ENCODE data around the gene PARVA.

PARVA gene

DNA sequence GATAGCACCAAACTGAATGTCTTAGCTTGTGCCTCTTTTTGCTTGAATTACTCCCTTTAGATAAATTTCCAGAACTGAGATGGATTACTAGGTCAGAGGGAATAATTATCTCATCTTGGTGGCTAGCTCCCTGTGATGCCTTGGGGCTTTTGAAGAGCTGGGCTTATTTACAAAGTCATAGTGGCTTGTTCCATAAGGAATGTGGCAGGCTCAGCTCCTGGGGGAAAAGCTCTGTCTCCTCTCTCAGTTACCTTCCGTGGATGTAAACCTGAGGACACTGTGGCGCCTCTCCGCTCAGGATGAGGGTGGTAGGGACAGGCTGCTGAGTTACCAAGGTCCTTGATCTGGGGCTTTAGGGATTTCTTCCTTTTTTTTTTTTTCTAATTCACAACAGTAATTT lies 121.7 kb downstream of the PARVA start:
- DNase-seq (ENCODE audit: insufficient read length, low spot score) (no peak), FAIRE-seq (no peak)
- TF ChIP-seq POLR2A (IDR thresholded peaks at IDR 0.05; ENCODE audit: low read depth, low read length) (no peak), SPI1 (IDR thresholded peaks at IDR 0.05; ENCODE audit: low read depth, low read length) (no peak), POLR2AphosphoS5 (IDR thresholded peaks at IDR 0.05; ENCODE audit: low read depth, low read length) (no peak), TAF1 (IDR thresholded peaks at IDR 0.05; ENCODE audit: low read depth, low read length) (no peak), POU2F2 (IDR thresholded peaks at IDR 0.05; ENCODE audit: low read depth, low read length) (no peak), PAX5 (IDR thresholded peaks at IDR 0.05; ENCODE audit: insufficient read depth, low read length, severe bottlenecking) (no peak)

GRCh38 chr11:12502046-12502445 lies 124.7 kb downstream of the PARVA start:
- FAIRE-seq: no peak
- TF ChIP-seq POLR2AphosphoS5 (IDR thresholded peaks at IDR 0.05; ENCODE audit: low read depth, low read length) (no peak), POU2F2 (IDR thresholded peaks at IDR 0.05; ENCODE audit: low read depth, low read length) (no peak), SPI1 (IDR thresholded peaks at IDR 0.05; ENCODE audit: low read depth, low read length) (no peak), TAF1 (IDR thresholded peaks at IDR 0.05; ENCODE audit: low read depth, low read length) (no peak), POLR2A (IDR thresholded peaks at IDR 0.05; ENCODE audit: low read depth, low read length) (no peak), PAX5 (IDR thresholded peaks at IDR 0.05; ENCODE audit: insufficient read depth, low read length, severe bottlenecking) (no peak)

DNA sequence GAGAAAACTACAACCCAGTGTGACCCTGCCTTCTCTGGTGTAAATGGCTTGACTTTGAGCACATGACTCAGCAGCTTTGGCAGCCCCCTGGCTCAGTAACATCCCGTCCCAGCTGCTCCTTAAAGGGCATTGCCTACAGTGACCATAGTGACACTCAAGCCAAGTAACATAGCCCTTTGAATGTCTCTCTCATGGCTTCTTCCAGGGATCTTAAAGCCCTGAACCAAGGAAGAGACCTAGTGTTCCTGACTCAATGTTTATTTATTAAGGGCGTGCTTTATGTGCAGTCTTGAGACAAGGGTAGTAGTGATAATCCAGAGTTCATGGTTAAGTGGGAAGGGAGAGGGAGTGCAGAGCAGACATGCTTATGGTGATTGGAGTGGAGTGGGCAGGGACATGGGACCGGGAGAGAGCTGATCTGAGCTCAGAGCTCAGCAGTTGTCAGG lies 125.7 kb downstream of the PARVA start:
- no peak for DNase-seq (ENCODE audit: insufficient read length, low spot score)
- TF ChIP-seq TAF1 (IDR thresholded peaks at IDR 0.05; ENCODE audit: low read depth, low read length) (no peak), POU2F2 (IDR thresholded peaks at IDR 0.05; ENCODE audit: low read depth, low read length) (no peak), PAX5 (IDR thresholded peaks at IDR 0.05; ENCODE audit: insufficient read depth, low read length, severe bottlenecking) (no peak), POLR2A (IDR thresholded peaks at IDR 0.05; ENCODE audit: low read depth, low read length) (no peak), SPI1 (IDR thresholded peaks at IDR 0.05; ENCODE audit: low read depth, low read length) (no peak), POLR2AphosphoS5 (IDR thresholded peaks at IDR 0.05; ENCODE audit: low read depth, low read length) (no peak)
- FAIRE-seq: no peak

More at GRCh38 chr11:12502046-12502445, 124.7 kb downstream of the PARVA start:
- DNase-seq (ENCODE audit: insufficient read length, low spot score): no peak

- FAIRE-seq (no peak), DNase-seq (ENCODE audit: insufficient read length, low spot score) (no peak)
- TF ChIP-seq TAF1 (IDR thresholded peaks at IDR 0.05; ENCODE audit: low read depth, low read length): no peak
- no peak for TF ChIP-seq SPI1 (IDR thresholded peaks at IDR 0.05; ENCODE audit: low read depth, low read length)
- TF ChIP-seq POLR2A (IDR thresholded peaks at IDR 0.05; ENCODE audit: low read depth, low read length): no peak
- no peak for TF ChIP-seq POU2F2 (IDR thresholded peaks at IDR 0.05; ENCODE audit: low read depth, low read length)
Measured at GRCh38 chr11:12503886-12504285, 126.5 kb downstream of the PARVA start.

DNA sequence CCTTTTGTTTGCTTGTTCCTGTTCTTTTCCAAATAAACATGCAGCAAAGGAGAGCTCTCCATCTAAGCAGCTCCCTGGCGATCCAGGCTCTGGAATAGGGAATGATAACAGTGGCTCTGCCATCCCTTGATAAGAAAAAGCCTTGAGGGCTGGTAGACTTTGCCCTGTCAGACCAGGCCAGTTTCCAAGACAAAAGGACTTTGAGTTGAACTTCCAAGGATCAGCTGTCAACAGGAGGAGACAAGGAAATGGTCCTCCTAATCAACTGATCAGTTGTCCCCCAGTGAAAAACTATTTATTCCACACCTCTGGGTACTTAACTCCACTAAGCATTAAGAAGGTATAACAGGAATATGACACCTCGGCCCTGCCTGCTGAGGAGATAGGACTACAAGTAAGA lies 127.8 kb downstream of the PARVA start:
- no peak for DNase-seq (ENCODE audit: insufficient read length, low spot score)
- TF ChIP-seq POLR2AphosphoS5 (IDR thresholded peaks at IDR 0.05; ENCODE audit: low read depth, low read length): no peak
- FAIRE-seq: no peak

DNA sequence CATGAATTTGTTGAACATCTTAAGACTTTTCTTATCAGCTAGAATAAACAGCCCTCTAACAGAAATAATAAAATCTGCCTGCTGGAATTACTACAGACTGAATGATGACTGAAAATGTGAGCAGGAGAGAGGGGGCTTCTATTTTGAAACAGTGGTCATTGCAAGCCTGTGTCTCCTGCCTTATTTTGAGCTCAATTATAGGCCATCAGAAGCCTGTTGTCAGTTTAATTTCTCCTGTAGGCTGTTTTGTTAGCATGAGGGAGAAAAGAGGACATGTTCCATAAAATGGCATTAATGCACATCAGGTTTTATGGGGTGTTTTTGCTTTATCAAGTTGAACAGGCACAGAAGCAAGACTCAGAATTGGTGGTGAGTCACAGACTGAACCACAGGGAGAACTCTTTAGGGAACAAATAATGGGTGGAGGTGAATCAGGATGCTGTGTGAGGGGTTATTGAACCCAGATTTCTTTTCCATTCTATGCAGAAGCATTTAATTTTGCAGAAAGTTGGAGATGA lies 129.1 kb downstream of the PARVA start:
- TF ChIP-seq POU2F2 (IDR thresholded peaks at IDR 0.05; ENCODE audit: low read depth, low read length): no peak
- no peak for TF ChIP-seq POLR2AphosphoS5 (IDR thresholded peaks at IDR 0.05; ENCODE audit: low read depth, low read length)
- no peak for TF ChIP-seq PAX5 (IDR thresholded peaks at IDR 0.05; ENCODE audit: insufficient read depth, low read length, severe bottlenecking)
- no peak for TF ChIP-seq TAF1 (IDR thresholded peaks at IDR 0.05; ENCODE audit: low read depth, low read length)
- no peak for TF ChIP-seq SPI1 (IDR thresholded peaks at IDR 0.05; ENCODE audit: low read depth, low read length)
- no peak for TF ChIP-seq POLR2A (IDR thresholded peaks at IDR 0.05; ENCODE audit: low read depth, low read length)
- FAIRE-seq: no peak
- DNase-seq (ENCODE audit: insufficient read length, low spot score): no peak

DNA sequence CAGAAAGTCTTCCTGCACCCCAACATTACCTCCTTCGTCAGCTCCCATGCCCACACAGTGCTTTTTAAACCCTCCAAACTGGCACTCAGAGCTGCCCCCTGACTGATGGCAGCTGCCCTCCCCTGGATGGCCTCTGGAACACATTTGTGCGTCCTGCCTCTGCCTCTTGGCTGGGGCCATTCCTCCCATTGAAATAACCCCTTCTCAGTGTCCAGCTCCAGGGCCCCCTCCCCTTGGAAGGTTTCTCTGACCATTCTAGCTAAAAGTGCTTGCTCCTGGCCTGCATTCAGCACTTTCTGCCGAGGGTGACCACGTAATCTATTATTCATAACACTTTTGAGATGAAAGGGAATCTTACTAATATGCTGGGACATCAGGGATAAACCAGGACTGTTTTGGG lies 130.0 kb downstream of the PARVA start:
- DNase-seq (ENCODE audit: insufficient read length, low spot score) (no peak), FAIRE-seq (no peak)
- TF ChIP-seq TAF1 (IDR thresholded peaks at IDR 0.05; ENCODE audit: low read depth, low read length) (no peak), POU2F2 (IDR thresholded peaks at IDR 0.05; ENCODE audit: low read depth, low read length) (no peak), POLR2AphosphoS5 (IDR thresholded peaks at IDR 0.05; ENCODE audit: low read depth, low read length) (no peak), POLR2A (IDR thresholded peaks at IDR 0.05; ENCODE audit: low read depth, low read length) (no peak), SPI1 (IDR thresholded peaks at IDR 0.05; ENCODE audit: low read depth, low read length) (no peak), PAX5 (IDR thresholded peaks at IDR 0.05; ENCODE audit: insufficient read depth, low read length, severe bottlenecking) (no peak)

- FAIRE-seq (no peak), DNase-seq (ENCODE audit: insufficient read length, low spot score) (no peak)
- no peak for TF ChIP-seq POLR2A (IDR thresholded peaks at IDR 0.05; ENCODE audit: low read depth, low read length)
- no peak for TF ChIP-seq SPI1 (IDR thresholded peaks at IDR 0.05; ENCODE audit: low read depth, low read length)
- no peak for TF ChIP-seq POU2F2 (IDR thresholded peaks at IDR 0.05; ENCODE audit: low read depth, low read length)
- TF ChIP-seq POLR2AphosphoS5 (IDR thresholded peaks at IDR 0.05; ENCODE audit: low read depth, low read length): no peak
- no peak for TF ChIP-seq TAF1 (IDR thresholded peaks at IDR 0.05; ENCODE audit: low read depth, low read length)
- no peak for TF ChIP-seq PAX5 (IDR thresholded peaks at IDR 0.05; ENCODE audit: insufficient read depth, low read length, severe bottlenecking)
Measured at GRCh38 chr11:12508151-12508751, 130.9 kb downstream of the PARVA start.

DNA sequence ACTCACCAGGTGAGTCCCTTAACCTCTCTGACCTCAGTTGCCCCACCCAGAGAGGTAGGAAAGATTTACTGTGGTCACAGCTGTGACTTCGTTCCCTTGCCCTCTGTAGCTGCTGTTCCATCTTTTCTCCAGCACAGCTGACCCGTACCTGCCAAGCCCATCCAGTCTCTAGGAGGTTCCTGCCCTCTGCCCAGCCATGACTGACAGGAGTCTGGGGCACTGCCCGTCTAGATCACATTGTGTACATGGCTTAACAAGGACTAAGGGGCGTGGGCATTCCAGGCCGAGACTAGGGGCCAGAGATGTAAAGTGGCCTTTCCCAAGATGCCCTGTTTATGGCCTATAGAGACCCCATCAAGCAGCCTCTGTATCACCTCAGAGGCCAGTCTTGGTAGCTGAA lies 132.0 kb downstream of the PARVA start:
- no peak for TF ChIP-seq PAX5 (IDR thresholded peaks at IDR 0.05; ENCODE audit: insufficient read depth, low read length, severe bottlenecking)
- no peak for TF ChIP-seq POU2F2 (IDR thresholded peaks at IDR 0.05; ENCODE audit: low read depth, low read length)
- no peak for TF ChIP-seq TAF1 (IDR thresholded peaks at IDR 0.05; ENCODE audit: low read depth, low read length)
- no peak for TF ChIP-seq POLR2AphosphoS5 (IDR thresholded peaks at IDR 0.05; ENCODE audit: low read depth, low read length)
- TF ChIP-seq SPI1 (IDR thresholded peaks at IDR 0.05; ENCODE audit: low read depth, low read length): no peak
- no peak for TF ChIP-seq POLR2A (IDR thresholded peaks at IDR 0.05; ENCODE audit: low read depth, low read length)
- no peak for DNase-seq (ENCODE audit: insufficient read length, low spot score)
- FAIRE-seq: no peak

GRCh38 chr11:12512132-12512531 lies 134.8 kb downstream of the PARVA start:
- DNase-seq (ENCODE audit: insufficient read length, low spot score) (no peak), FAIRE-seq (no peak)
- TF ChIP-seq POU2F2 (IDR thresholded peaks at IDR 0.05; ENCODE audit: low read depth, low read length) (no peak), PAX5 (IDR thresholded peaks at IDR 0.05; ENCODE audit: insufficient read depth, low read length, severe bottlenecking) (no peak), SPI1 (IDR thresholded peaks at IDR 0.05; ENCODE audit: low read depth, low read length) (no peak), TAF1 (IDR thresholded peaks at IDR 0.05; ENCODE audit: low read depth, low read length) (no peak), POLR2A (IDR thresholded peaks at IDR 0.05; ENCODE audit: low read depth, low read length) (no peak), POLR2AphosphoS5 (IDR thresholded peaks at IDR 0.05; ENCODE audit: low read depth, low read length) (no peak)

Measured in GM12891 (cell line).